ENCODE results near the gene TSC1.

- TF ChIP-seq POLR2AphosphoS5 (IDR thresholded peaks at IDR 0.05) (no peak), CTCF (IDR thresholded peaks at IDR 0.05) (no peak)
Measured at GRCh38 chr9:132869266-132869665, 75.2 kb downstream of the TSC1 start.
